Muscle of leg (tissue), 16 donors: ENCODE measurements around the gene ARHGAP31. TPM values are rescaled to one million over a fixed set of nuclear protein-coding genes. Genes with fewer than 3 reads are reported as not detected.
"Not testable (repeated sequence)": the region's sequence is repeated elsewhere in the genome, so short reads cannot be mapped to it uniquely, and the experiment has no call there.

Experiments used
- DNase-seq: peaks from one replicate; pipeline ENCODE4 v3.0.0; 2013
- H3K27ac ChIP-seq: one replicate; pipeline ENCODE4 v1.5.1; 2013; ENCODE audit warnings: mild to moderate bottlenecking, low read length, control low read depth
- H3K27me3 ChIP-seq: one replicate; pipeline ENCODE4 v1.6.1; 2013; ENCODE audit warnings: low read length; ENCODE audit not compliant: control insufficient read depth, insufficient read depth
- H3K36me3 ChIP-seq: one replicate; pipeline ENCODE4 v1.6.1; 2013; ENCODE audit warnings: low read length; ENCODE audit not compliant: control insufficient read depth, insufficient read depth
- H3K4me1 ChIP-seq: one replicate; pipeline ENCODE4 v1.6.1; 2013; ENCODE audit warnings: low read length; ENCODE audit not compliant: control insufficient read depth, insufficient read depth
- H3K4me3 ChIP-seq: one replicate; pipeline ENCODE4 v1.5.1; 2013; ENCODE audit warnings: low read length, control low read depth
- H3K9me3 ChIP-seq: replicated peaks from 2 replicates; pipeline ENCODE4 v1.6.1; 2013; ENCODE audit warnings: low read depth, low read length; ENCODE audit not compliant: control insufficient read depth
- WGBS: methylation state at CpG from one replicate; pipeline ENCODE4 v1.1.5; 2013; ENCODE audit warnings: missing lambda C conversion rate; ENCODE audit not compliant: insufficient coverage; 5-methylcytosine and 5-hydroxymethylcytosine counted together
- long read RNA-seq, 11 donors: transcript quantifications; one replicate each; lab custom pipeline, GENCODE V29; 2026
- polyA plus RNA-seq, 8 donors: library from polyadenylated mRNA; unstranded; fragments of 120-200 nt; gene quantifications; one replicate each; pipeline versions ENCODE4 v1.2.1 to v1.2.3, GENCODE V29; 2013; ENCODE audit warnings: inconsistent platforms in 1 of 8, low replicate concordance in 1 of 8; ENCODE audit not compliant: insufficient read length in 8 of 8, insufficient read depth in 1 of 8
- total RNA-seq: library from RNA; stranded (reverse); fragments of 120-200 nt; gene quantifications from one replicate; pipeline ENCODE4 v1.2.4, GENCODE V29; 2013

The ARHGAP31 gene
- total RNA-seq (10.5 TPM), polyA plus RNA-seq (10 to 100 TPM in 6 of 8 donors, 1 to 10 TPM in 2; 7.7 to 18.4 (median 12.0) TPM)
- long read RNA-seq, donor 1, result 0 reads
- long read RNA-seq, donor 2, result 0 reads
- long read RNA-seq, donor 3, result 0 reads
- long read RNA-seq, donor 4, partial matches to known transcripts, result 7 of 7 reads
- long read RNA-seq, donor 4, other reads (novel, unspliced or antisense), result 0 of 7 reads
- long read RNA-seq, donor 5, full-length matches to known transcripts, result 1 of 1 reads
- long read RNA-seq, donor 5, partial matches to known transcripts, result 0 of 1 reads
- long read RNA-seq, donor 5, other reads (novel, unspliced or antisense), result 0 of 1 reads
- long read RNA-seq, donor 6, full-length matches to known transcripts, result 1 of 1 reads
- long read RNA-seq, donor 6, partial matches to known transcripts, result 0 of 1 reads
- long read RNA-seq, donor 6, other reads (novel, unspliced or antisense), result 0 of 1 reads
- long read RNA-seq, donor 7, full-length matches to known transcripts, result 1 of 1 reads
- long read RNA-seq, donor 7, partial matches to known transcripts, result 0 of 1 reads
- long read RNA-seq, donor 7, other reads (novel, unspliced or antisense), result 0 of 1 reads
- long read RNA-seq, donor 8, result 0 reads
- long read RNA-seq, donor 9, result 0 reads
- long read RNA-seq, donor 10, result 0 reads
- long read RNA-seq, donor 11, full-length matches to known transcripts, result 2 of 11 reads
- long read RNA-seq, donor 11, partial matches to known transcripts, result 9 of 11 reads
- long read RNA-seq, donor 11, other reads (novel, unspliced or antisense), result 0 of 11 reads

- Histone ChIP-seq H3K9me3 (no peaks in the 10 kb centered on the region), H3K27me3 (no peaks in the 10 kb centered on the region), H3K36me3 (peaks cover 13% of the 10 kb centered on the region), H3K4me3 (peak within 1 kb of the TSS; percentile 80), H3K27ac (peak within 1 kb of the TSS; percentile 95), H3K4me1 (peaks cover 18% of the 10 kb centered on the region)
- peak; percentile 91 for DNase-seq
- 0% methylated on average over 45 of the region's 55 CpGs for WGBS
These were observed at the start of gene ARHGAP31 for GRCh38 chr3:119293871-119294695. TSS of gene ARHGAP31 (plus strand) at chr3:119294383. CDS start at chr3:119294905, 522 bp downstream.

GRCh38 chr3:119245778-119246177, 48.4 kb upstream of the ARHGAP31 start:
- H3K27ac ChIP-seq, result no peak overlapping the region
- no peaks in the 10 kb centered on the region for H3K36me3 ChIP-seq
- no peaks in the 10 kb centered on the region for H3K27me3 ChIP-seq
- H3K9me3 ChIP-seq, result no peaks in the 10 kb centered on the region
- 43% methylated on average over 1 of the region's 2 CpGs for WGBS
- no peak overlapping the region for H3K4me3 ChIP-seq
- peak; percentile 57 for DNase-seq
- H3K4me1 ChIP-seq, result peaks cover 21% of the 10 kb centered on the region

GRCh38 chr3:119255214-119255613, 39.0 kb upstream of the ARHGAP31 start:
- no peaks in the 10 kb centered on the region for H3K4me1 ChIP-seq
- no peaks in the 10 kb centered on the region for H3K27me3 ChIP-seq
- no peak overlapping the region for H3K4me3 ChIP-seq
- H3K27ac ChIP-seq, result no peak overlapping the region
- H3K36me3 ChIP-seq, result no peaks in the 10 kb centered on the region
- no peaks in the 10 kb centered on the region for H3K9me3 ChIP-seq
- WGBS, result no CpG with 5 or more reads among the region's 2 CpGs
- DNase-seq, result no peak

- H3K27ac ChIP-seq, result no peak overlapping the region
- no peaks in the 10 kb centered on the region for H3K9me3 ChIP-seq
These were observed 37.1 kb upstream of the ARHGAP31 start for GRCh38 chr3:119257111-119257510.

GRCh38 chr3:119257654-119258410, 36.4 kb upstream of the ARHGAP31 start:
- H3K4me3 ChIP-seq, result no peak overlapping the region
- H3K9me3 ChIP-seq, result no peaks in the 10 kb centered on the region
- no peaks in the 10 kb centered on the region for H3K36me3 ChIP-seq
- H3K27me3 ChIP-seq, result no peaks in the 10 kb centered on the region
- H3K27ac ChIP-seq, result no peak overlapping the region
- 100% methylated on average over 3 of the region's 8 CpGs for WGBS
- peak; percentile 44 for DNase-seq
- no peaks in the 10 kb centered on the region for H3K4me1 ChIP-seq

More at GRCh38 chr3:119257111-119257510, 37.1 kb upstream of the ARHGAP31 start:
- WGBS, result 54% methylated on average over 2 of the region's 2 CpGs
- no peaks in the 10 kb centered on the region for H3K36me3 ChIP-seq
- H3K4me1 ChIP-seq, result no peaks in the 10 kb centered on the region
- H3K4me3 ChIP-seq, result no peak overlapping the region
- no peaks in the 10 kb centered on the region for H3K27me3 ChIP-seq
- DNase-seq, result no peak

- Histone ChIP-seq H3K4me3 (no peak overlapping the region), H3K4me1 (no peaks in the 10 kb centered on the region), H3K36me3 (no peaks in the 10 kb centered on the region), H3K27ac (no peak overlapping the region), H3K9me3 (no peaks in the 10 kb centered on the region), H3K27me3 (no peaks in the 10 kb centered on the region)
- WGBS, result no CpG with 5 or more reads among the region's 1 CpG
- DNase-seq, result peak; percentile 48
These were observed 35.3 kb upstream of the ARHGAP31 start for GRCh38 chr3:119258915-119259314.

- no peaks in the 10 kb centered on the region for H3K27me3 ChIP-seq
- H3K27ac ChIP-seq, result no peak overlapping the region
- no peaks in the 10 kb centered on the region for H3K9me3 ChIP-seq
- no peak for DNase-seq
- H3K36me3 ChIP-seq, result no peaks in the 10 kb centered on the region
- H3K4me1 ChIP-seq, result no peaks in the 10 kb centered on the region
- no peak overlapping the region for H3K4me3 ChIP-seq
- no CpG with 5 or more reads among the region's 4 CpGs for WGBS
These were observed 34.4 kb upstream of the ARHGAP31 start for GRCh38 chr3:119259821-119260220.

- Histone ChIP-seq H3K9me3 (no peaks in the 10 kb centered on the region), H3K27me3 (no peaks in the 10 kb centered on the region), H3K36me3 (no peaks in the 10 kb centered on the region), H3K4me3 (no peak overlapping the region), H3K4me1 (no peaks in the 10 kb centered on the region), H3K27ac (no peak overlapping the region)
- WGBS, result 80% methylated on average over 2 of the region's 6 CpGs
- DNase-seq, result no peak
These were observed 33.1 kb upstream of the ARHGAP31 start for GRCh38 chr3:119261055-119261454.

GRCh38 chr3:119270212-119270611, 24.0 kb upstream of the ARHGAP31 start:
- not testable (repeated sequence) for DNase-seq, H3K27me3 ChIP-seq, H3K9me3 ChIP-seq, H3K4me1 ChIP-seq, H3K4me3 ChIP-seq, H3K27ac ChIP-seq, H3K36me3 ChIP-seq
- WGBS, result no CpG with 5 or more reads among the region's 2 CpGs
